Stomach (tissue), 9 donors: Measurements from ENCODE around the gene VIL1. TPM values are rescaled to one million over a fixed set of nuclear protein-coding genes. Genes with fewer than 3 reads are reported as not detected.

ENCODE experiments used
- DNase-seq, 2 donors: peaks; one replicate each; pipeline versions ENCODE4 v3.0.0 to v3.0.0-alpha.2; 2013 to 2019
- H3K27ac ChIP-seq, 5 donors: fragments of 200-600 bp in 4 of 5; sonication (generic) in 4 of 5; one replicate each; pipeline ENCODE4 v1.5.1; 2013 to 2019; ENCODE audit warnings: mild to moderate bottlenecking in 1 of 5, moderate library complexity in 1 of 5
- H3K27me3 ChIP-seq, 3 donors: fragments of 200-600 bp; sonication (generic); one replicate each; pipeline ENCODE4 v1.5.1; 2017 to 2019; ENCODE audit warnings: mixed run types in 1 of 3
- H3K36me3 ChIP-seq, 4 donors: fragments of 200-600 bp; sonication (generic); 1 replicate in 3 of 4; 2 replicates in 1 of 4; pipeline ENCODE4 v1.5.1; 2016 to 2019
- H3K4me1 ChIP-seq, 4 donors: fragments of 200-600 bp; sonication (generic); one replicate each; pipeline ENCODE4 v1.5.1; 2016 to 2019
- H3K4me3 ChIP-seq, 4 donors: fragments of 200-600 bp; sonication (generic) in 3 of 4; one replicate each; pipeline ENCODE4 v1.5.1; 2016 to 2019; ENCODE audit warnings: mild to moderate bottlenecking in 1 of 4
- H3K9me3 ChIP-seq, 4 donors: fragments of 200-600 bp; sonication (generic); one replicate each; pipeline ENCODE4 v1.5.1; 2016 to 2019
- CTCF ChIP-seq, 7 experiments: fragments of 450-650 bp in 4 of 7; fragments of 200-600 bp in 3 of 7; sonication (generic) in 3 of 7; IDR thresholded peaks; one replicate each; pipeline ENCODE4 v1.5.1; 2016 to 2019; ENCODE audit warnings: antibody characterized with exemption in 7 of 7, control low read depth in 2 of 7, mild to moderate bottlenecking in 1 of 7
- EP300 ChIP-seq: sonication (generic); formaldehyde crosslinking; IDR thresholded peaks from one replicate; pipeline ENCODE4 v1.6.1; 2017; ENCODE audit warnings: antibody characterized with exemption
- POLR2A ChIP-seq, 4 donors: fragments of 450-650 bp; IDR thresholded peaks; one replicate each; pipeline ENCODE4 v1.6.1; 2016; ENCODE audit warnings: antibody characterized with exemption in 4 of 4, control low read depth in 2 of 4, mild to moderate bottlenecking in 1 of 4, moderate library complexity in 1 of 4
- POLR2AphosphoS5 ChIP-seq, 3 donors: sonication (generic); formaldehyde crosslinking; IDR thresholded peaks; one replicate each; pipeline ENCODE4 v1.6.1; 2016; ENCODE audit warnings: antibody characterized with exemption in 3 of 3
- WGBS, 5 donors: extraction: QIAGEN DNeasy Blood & Tissue Kit in 3 of 5; methylation state at CpG; one replicate each; pipeline versions ENCODE4 v1.1.5 to v1.1.7; 2013 to 2018; 5-methylcytosine and 5-hydroxymethylcytosine counted together
- intact Hi-C: fragments of 100-400 bp; cut with DNase I; formaldehyde crosslinking; loops from one replicate; pipeline ENCODE4 v1.15.1; 2023; ENCODE audit warnings: low total_unique reads
- polyA plus RNA-seq, 3 donors: library from polyadenylated mRNA; stranded (reverse); fragments of 200-250 nt; gene quantifications; one replicate each; pipeline ENCODE4 v1.2.3, GENCODE V29; 2013
- total RNA-seq, 5 donors: library from RNA; depleted of rRNA; stranded (reverse); fragments of >200 nt; gene quantifications; one replicate each; pipeline versions ENCODE4 v1.1.0 to v1.2.3, GENCODE V29; 2014 to 2016
- donor health status: healthy with polysubstance abuse.
- donor health status: Bipolar disorder and iron deficiency.
- donor health status: healthy.

VIL1 gene
- total and polyA plus RNA-seq, 8 donors = 0.38 to 120 (median 1.8) TPM; not detected in 1

- H3K27ac ChIP-seq = peak overlapping the region; percentile 73 to 100 (median 90)
- H3K36me3 ChIP-seq = peaks cover 35 to 44% (median 41%) of the 10 kb centered on the region in 4 donors
- peaks cover 57 to 71% (median 70%) of the 10 kb centered on the region in 4 donors for H3K4me1 ChIP-seq
- WGBS, 5 donors = 1 to 4% (median 3%) methylated on average over 11 to 15 of the region's 15 CpGs
- peak in 1 of 3 donors; percentile 10 for TF ChIP-seq POLR2AphosphoS5 (IDR thresholded peaks at IDR 0.05)
- TF ChIP-seq CTCF (IDR thresholded peaks at IDR 0.05) = no peak
- no peak for TF ChIP-seq POLR2A (IDR thresholded peaks at IDR 0.05)
- no peaks in the 10 kb centered on the region for H3K9me3 ChIP-seq
- intact Hi-C loops = no loop called here
- H3K4me3 ChIP-seq = peak overlapping the region; percentile 39 to 52 (median 44)
- H3K27me3 ChIP-seq = no peaks in the 10 kb centered on the region
- no peak for DNase-seq
Measured at GRCh38 chr2:218405746-218406208, 13.1 kb upstream of the VIL1 start.

GRCh38 chr2:218406209-218406948, 12.5 kb upstream of the VIL1 start:
- DNase-seq = peak; percentile 97 to 98
- intact Hi-C loops = no loop called here
- WGBS, 5 donors = 0 to 2% (median 0%) methylated on average over 28 to 56 of the region's 56 CpGs
- H3K9me3 ChIP-seq = no peaks in the 10 kb centered on the region
- peak overlapping the region; percentile 86 to 100 (median 90) for H3K27ac ChIP-seq
- H3K4me1 ChIP-seq = peaks cover 53 to 65% (median 64%) of the 10 kb centered on the region in 4 donors
- H3K4me3 ChIP-seq = peak overlapping the region; percentile 43 to 52 (median 44)
- peaks cover 35 to 42% (median 40%) of the 10 kb centered on the region in 4 donors for H3K36me3 ChIP-seq
- TF ChIP-seq EP300 = no peak
- peak in 5 of 7 experiments; percentile 74 to 84 (median 79) for TF ChIP-seq CTCF (IDR thresholded peaks at IDR 0.05)
- TF ChIP-seq POLR2AphosphoS5 (IDR thresholded peaks at IDR 0.05) = peak; percentile 55 to 91 (median 78)
- peak in 1 of 4 donors; percentile 9 for TF ChIP-seq POLR2A (IDR thresholded peaks at IDR 0.05)
- no peaks in the 10 kb centered on the region for H3K27me3 ChIP-seq

- 1 to 3% (median 2%) methylated on average over 13 of the region's 13 CpGs for WGBS, 5 donors
- intact Hi-C loops = no loop called here
Measured at GRCh38 chr2:218406949-218407618, 11.8 kb upstream of the VIL1 start.

More at GRCh38 chr2:218406949-218407618, 11.8 kb upstream of the VIL1 start:
- H3K36me3 ChIP-seq = peaks cover 30 to 35% (median 33%) of the 10 kb centered on the region in 4 donors
- no peaks in the 10 kb centered on the region for H3K9me3 ChIP-seq
- peak overlapping the region; percentile 86 to 100 (median 90) for H3K27ac ChIP-seq
- peak; percentile 77 to 82 for DNase-seq
- TF ChIP-seq CTCF (IDR thresholded peaks at IDR 0.05) (no peak), POLR2AphosphoS5 (IDR thresholded peaks at IDR 0.05) (peak in 2 of 3 donors; percentile 81 to 89)
- peaks cover 46 to 58% (median 57%) of the 10 kb centered on the region in 4 donors for H3K4me1 ChIP-seq
- no peaks in the 10 kb centered on the region for H3K27me3 ChIP-seq
- H3K4me3 ChIP-seq = peak overlapping the region; percentile 43 to 52 (median 44)
